NCI-H187 treated with DMSO at 0.1 percent for 48 hours (cell line): ENCODE measurements around the gene GALE.

ENCODE experiments used
- DNase-seq: peaks from one replicate; lab custom pipeline; 2025; lab: John Stamatoyannopoulos, UW

The GALE gene

GRCh38 chr1:23751050-23751814 lies 49.3 kb downstream of the GALE start:
- no peak for DNase-seq

GRCh38 chr1:23748016-23748415 lies 52.5 kb downstream of the GALE start:
- no peak for DNase-seq
